ENCODE data around the gene CLEC2L.

Gene CLEC2L

GRCh38 chr7:139560678-139561077 is 37.2 kb downstream of the CLEC2L start:
- Histone ChIP-seq H3K4me3 (ENCODE audit: insufficient read depth, low read length, poor library complexity, severe bottlenecking) (no peak overlapping the region), H3K9ac (ENCODE audit: low read length) (no peak overlapping the region), H3K4me2 (ENCODE audit: low read depth, low read length, poor library complexity, severe bottlenecking) (no peak overlapping the region), H3K36me3 (ENCODE audit: low read length) (no peaks in the 10 kb centered on the region), H3K27me3 (ENCODE audit: low read length) (no peaks in the 10 kb centered on the region), H2AFZ (ENCODE audit: low read depth, low read length, severe bottlenecking) (no peak overlapping the region), H3K27ac (ENCODE audit: low read depth, low read length) (no peak overlapping the region), H3F3A (ENCODE audit: insufficient read depth) (no peaks in the 10 kb centered on the region), H3K9me3 (ENCODE audit: insufficient read depth, low read length) (no peaks in the 10 kb centered on the region), H3K79me2 (ENCODE audit: insufficient read depth, low read length) (no peaks in the 10 kb centered on the region), H4K20me1 (ENCODE audit: low read depth, low read length) (no peaks in the 10 kb centered on the region), H3K9me2 (replicated peaks; ENCODE audit: insufficient read depth, low read length) (no peaks in the 10 kb centered on the region)
- TF ChIP-seq CTCF (IDR thresholded peaks at IDR 0.05; ENCODE audit: insufficient read depth, low read length, poor library complexity, severe bottlenecking) (no peak), EZH2phosphoT487 (conservative IDR thresholded peaks at IDR 0.05; ENCODE audit: low read length) (no peak)

GRCh38 chr7:139562491-139562890 is 39.0 kb downstream of the CLEC2L start:
- no peak overlapping the region for H3K27ac ChIP-seq (ENCODE audit: low read depth, low read length)
- H3K9me2 ChIP-seq (replicated peaks; ENCODE audit: insufficient read depth, low read length) = no peaks in the 10 kb centered on the region
- no peaks in the 10 kb centered on the region for H3K36me3 ChIP-seq (ENCODE audit: low read length)
- no peaks in the 10 kb centered on the region for H3F3A ChIP-seq (ENCODE audit: insufficient read depth)
- TF ChIP-seq CTCF (IDR thresholded peaks at IDR 0.05; ENCODE audit: insufficient read depth, low read length, poor library complexity, severe bottlenecking) (no peak), EZH2phosphoT487 (conservative IDR thresholded peaks at IDR 0.05; ENCODE audit: low read length) (no peak)
- no peaks in the 10 kb centered on the region for H3K9me3 ChIP-seq (ENCODE audit: insufficient read depth, low read length)
- H2AFZ ChIP-seq (ENCODE audit: low read depth, low read length, severe bottlenecking) = no peak overlapping the region
- H3K4me3 ChIP-seq (ENCODE audit: insufficient read depth, low read length, poor library complexity, severe bottlenecking) = no peak overlapping the region
- no peaks in the 10 kb centered on the region for H3K27me3 ChIP-seq (ENCODE audit: low read length)
- H3K79me2 ChIP-seq (ENCODE audit: insufficient read depth, low read length) = no peaks in the 10 kb centered on the region
- H3K4me2 ChIP-seq (ENCODE audit: low read depth, low read length, poor library complexity, severe bottlenecking) = no peak overlapping the region
- H3K9ac ChIP-seq (ENCODE audit: low read length) = no peak overlapping the region
- no peaks in the 10 kb centered on the region for H4K20me1 ChIP-seq (ENCODE audit: low read depth, low read length)

- TF ChIP-seq CTCF (IDR thresholded peaks at IDR 0.05; ENCODE audit: insufficient read depth, low read length, poor library complexity, severe bottlenecking) (no peak), EZH2phosphoT487 (conservative IDR thresholded peaks at IDR 0.05; ENCODE audit: low read length) (no peak)
- no peaks in the 10 kb centered on the region for H3K27me3 ChIP-seq (ENCODE audit: low read length)
- H4K20me1 ChIP-seq (ENCODE audit: low read depth, low read length) = no peaks in the 10 kb centered on the region
- H3K4me3 ChIP-seq (ENCODE audit: insufficient read depth, low read length, poor library complexity, severe bottlenecking) = no peak overlapping the region
- H3K4me2 ChIP-seq (ENCODE audit: low read depth, low read length, poor library complexity, severe bottlenecking) = no peak overlapping the region
- H3K36me3 ChIP-seq (ENCODE audit: low read length) = no peaks in the 10 kb centered on the region
- no peaks in the 10 kb centered on the region for H3K79me2 ChIP-seq (ENCODE audit: insufficient read depth, low read length)
- H3K27ac ChIP-seq (ENCODE audit: low read depth, low read length) = no peak overlapping the region
- no peaks in the 10 kb centered on the region for H3K9me3 ChIP-seq (ENCODE audit: insufficient read depth, low read length)
- H3K9ac ChIP-seq (ENCODE audit: low read length) = no peak overlapping the region
- no peaks in the 10 kb centered on the region for H3F3A ChIP-seq (ENCODE audit: insufficient read depth)
- H3K9me2 ChIP-seq (replicated peaks; ENCODE audit: insufficient read depth, low read length) = no peaks in the 10 kb centered on the region
- H2AFZ ChIP-seq (ENCODE audit: low read depth, low read length, severe bottlenecking) = no peak overlapping the region
Observed at GRCh38 chr7:139562961-139563565, 39.6 kb downstream of the CLEC2L start.
